MM.1S (cell line): Measurements from ENCODE around the gene SH2B2.

Experiments used
- DNase-seq: peaks from one replicate; pipeline ENCODE4 v3.0.0-alpha.2; 2015
- H2AFZ ChIP-seq: fragments of 300-600 bp; sonication (generic); 2 replicates; pipeline ENCODE4 v1.6.0; 2016; ENCODE audit warnings: antibody characterized with exemption, low read length
- H3F3A ChIP-seq: fragments of 300-600 bp; sonication (generic); 2 replicates; pipeline ENCODE4 v1.6.1; 2016; ENCODE audit warnings: mild to moderate bottlenecking, antibody characterized with exemption, low read length, moderate library complexity, mixed read lengths; ENCODE audit not compliant: insufficient read depth
- H3K27ac ChIP-seq: fragments of 300-600 bp; sonication (generic); 2 replicates; pipeline ENCODE4 v1.5.1; 2016; ENCODE audit warnings: mild to moderate bottlenecking, low read length
- H3K27me3 ChIP-seq: fragments of 300-600 bp; sonication (generic); replicated peaks from 2 replicates; pipeline ENCODE4 v1.6.0; 2016; ENCODE audit warnings: low read length; ENCODE audit not compliant: insufficient read depth
- H3K36me3 ChIP-seq: fragments of 300-600 bp; sonication (generic); replicated peaks from 2 replicates; pipeline ENCODE4 v1.6.1; 2016; ENCODE audit warnings: mild to moderate bottlenecking, low read length, mixed read lengths; ENCODE audit not compliant: insufficient read depth
- H3K4me1 ChIP-seq: fragments of 300-600 bp; sonication (generic); 2 replicates; pipeline ENCODE4 v1.6.1; 2016; ENCODE audit warnings: low read length, mixed read lengths
- H3K4me2 ChIP-seq: fragments of 300-600 bp; sonication (generic); 2 replicates; pipeline ENCODE4 v1.6.0; 2016; ENCODE audit warnings: low read depth, low read length
- H3K4me3 ChIP-seq: fragments of 300-600 bp; sonication (generic); 2 replicates; pipeline ENCODE4 v1.5.1; 2016; ENCODE audit warnings: low read length, mixed read lengths
- H3K79me2 ChIP-seq: fragments of 300-600 bp; sonication (generic); 2 replicates; pipeline ENCODE4 v1.6.1; 2016; ENCODE audit warnings: mixed run types, low read length, mixed read lengths
- H3K9ac ChIP-seq: fragments of 300-600 bp; sonication (generic); 2 replicates; pipeline ENCODE4 v1.6.1; 2016; ENCODE audit warnings: low read length, mixed read lengths
- H3K9me2 ChIP-seq: fragments of 300-600 bp; sonication (generic); replicated peaks from 2 replicates; pipeline ENCODE4 v1.6.1; 2016; ENCODE audit warnings: mild to moderate bottlenecking, low read length, mixed read lengths; ENCODE audit not compliant: insufficient read depth
- H3K9me3 ChIP-seq: fragments of 300-600 bp; sonication (generic); replicated peaks from 2 replicates; pipeline ENCODE4 v1.6.1; 2016; ENCODE audit warnings: mild to moderate bottlenecking, low read length, mixed read lengths; ENCODE audit not compliant: insufficient read depth
- H4K20me1 ChIP-seq: fragments of 300-600 bp; sonication (generic); 2 replicates; pipeline ENCODE4 v1.6.1; 2016; ENCODE audit warnings: mild to moderate bottlenecking, low read length, moderate library complexity, mixed read lengths; ENCODE audit not compliant: insufficient read depth
- EZH2 ChIP-seq: fragments of 300-600 bp; sonication (generic); optimal IDR thresholded peaks from 2 replicates; pipeline ENCODE3; 2017; ENCODE audit warnings: low read depth, mild to moderate bottlenecking, antibody characterized with exemption, low read length, mixed read lengths
- EZH2phosphoT487 ChIP-seq: fragments of 300-600 bp; sonication (generic); IDR thresholded peaks from 2 replicates; pipeline ENCODE4 v1.6.1; 2018; ENCODE audit warnings: antibody characterized with exemption, low read length
- TF ChIP-seq, protein P1 (sequence below): fragments of 300-600 bp; sonication (generic); IDR thresholded peaks from 2 replicates; pipeline ENCODE4 v1.5.1; 2016; ENCODE audit warnings: antibody characterized with exemption, low read length, mixed read lengths

The SH2B2 gene

GRCh38 chr7:102303669-102304422 is 17.2 kb downstream of the SH2B2 start:
- TF ChIP-seq, protein P1, sequence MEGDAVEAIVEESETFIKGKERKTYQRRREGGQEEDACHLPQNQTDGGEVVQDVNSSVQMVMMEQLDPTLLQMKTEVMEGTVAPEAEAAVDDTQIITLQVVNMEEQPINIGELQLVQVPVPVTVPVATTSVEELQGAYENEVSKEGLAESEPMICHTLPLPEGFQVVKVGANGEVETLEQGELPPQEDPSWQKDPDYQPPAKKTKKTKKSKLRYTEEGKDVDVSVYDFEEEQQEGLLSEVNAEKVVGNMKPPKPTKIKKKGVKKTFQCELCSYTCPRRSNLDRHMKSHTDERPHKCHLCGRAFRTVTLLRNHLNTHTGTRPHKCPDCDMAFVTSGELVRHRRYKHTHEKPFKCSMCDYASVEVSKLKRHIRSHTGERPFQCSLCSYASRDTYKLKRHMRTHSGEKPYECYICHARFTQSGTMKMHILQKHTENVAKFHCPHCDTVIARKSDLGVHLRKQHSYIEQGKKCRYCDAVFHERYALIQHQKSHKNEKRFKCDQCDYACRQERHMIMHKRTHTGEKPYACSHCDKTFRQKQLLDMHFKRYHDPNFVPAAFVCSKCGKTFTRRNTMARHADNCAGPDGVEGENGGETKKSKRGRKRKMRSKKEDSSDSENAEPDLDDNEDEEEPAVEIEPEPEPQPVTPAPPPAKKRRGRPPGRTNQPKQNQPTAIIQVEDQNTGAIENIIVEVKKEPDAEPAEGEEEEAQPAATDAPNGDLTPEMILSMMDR = no peak
- TF ChIP-seq EZH2phosphoT487 = no peak
- TF ChIP-seq EZH2 = no peak
- Histone ChIP-seq H3K9ac (peak overlapping the region; percentile 3; the same call in 1 of the 2 replicates), H3K27ac (peak overlapping the region; percentile 99), H3K4me1 (peaks cover 52% of the 10 kb centered on the region), H3K4me2 (no peak overlapping the region), H3K79me2 (peaks cover 74% of the 10 kb centered on the region), H2AFZ (no peak overlapping the region), H3K9me2 (no peaks in the 10 kb centered on the region), H3K36me3 (0 out of 2 replicates have a peak, but pooled peaks cover 11% of the 10 kb centered on the region), H3F3A (peaks cover 50% of the 10 kb centered on the region), H3K4me3 (no peak overlapping the region), H4K20me1 (no peaks in the 10 kb centered on the region), H3K27me3 (no peaks in the 10 kb centered on the region), H3K9me3 (no peaks in the 10 kb centered on the region)
- no peak for DNase-seq

DNA sequence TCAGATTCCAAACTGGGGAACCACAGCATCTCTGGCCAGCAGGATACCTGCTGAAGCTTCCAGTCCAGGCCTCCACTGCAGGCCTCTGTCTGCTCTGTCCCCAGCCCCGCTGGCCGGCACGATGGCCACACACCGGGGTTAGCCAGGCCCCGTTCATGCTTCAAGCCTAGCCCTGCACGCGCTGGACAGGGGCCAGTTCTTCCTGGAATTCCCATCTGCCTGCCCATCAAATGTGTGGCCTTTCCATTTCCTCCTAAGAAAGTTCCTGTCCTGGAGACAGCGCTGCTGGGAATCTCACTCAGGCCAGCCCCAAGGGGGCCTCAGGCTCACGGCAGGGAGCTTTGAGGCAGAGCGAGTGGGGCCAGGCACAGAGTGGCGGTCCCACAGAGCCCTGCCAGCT is 18.0 kb downstream of the SH2B2 start:
- Histone ChIP-seq H3K27ac (peak overlapping the region; percentile 99), H3K4me3 (no peak overlapping the region), H3K4me1 (peaks cover 57% of the 10 kb centered on the region), H3K27me3 (no peaks in the 10 kb centered on the region), H2AFZ (no peak overlapping the region), H4K20me1 (no peaks in the 10 kb centered on the region), H3K36me3 (0 out of 2 replicates have a peak, but pooled peaks cover 10% of the 10 kb centered on the region), H3F3A (peaks cover 50% of the 10 kb centered on the region), H3K9ac (no peak overlapping the region), H3K4me2 (no peak overlapping the region), H3K9me2 (no peaks in the 10 kb centered on the region), H3K9me3 (no peaks in the 10 kb centered on the region), H3K79me2 (peaks cover 76% of the 10 kb centered on the region)
- TF ChIP-seq EZH2 (no peak), EZH2phosphoT487 (no peak)
- TF ChIP-seq, protein P1 = no peak
- DNase-seq = no peak

DNA sequence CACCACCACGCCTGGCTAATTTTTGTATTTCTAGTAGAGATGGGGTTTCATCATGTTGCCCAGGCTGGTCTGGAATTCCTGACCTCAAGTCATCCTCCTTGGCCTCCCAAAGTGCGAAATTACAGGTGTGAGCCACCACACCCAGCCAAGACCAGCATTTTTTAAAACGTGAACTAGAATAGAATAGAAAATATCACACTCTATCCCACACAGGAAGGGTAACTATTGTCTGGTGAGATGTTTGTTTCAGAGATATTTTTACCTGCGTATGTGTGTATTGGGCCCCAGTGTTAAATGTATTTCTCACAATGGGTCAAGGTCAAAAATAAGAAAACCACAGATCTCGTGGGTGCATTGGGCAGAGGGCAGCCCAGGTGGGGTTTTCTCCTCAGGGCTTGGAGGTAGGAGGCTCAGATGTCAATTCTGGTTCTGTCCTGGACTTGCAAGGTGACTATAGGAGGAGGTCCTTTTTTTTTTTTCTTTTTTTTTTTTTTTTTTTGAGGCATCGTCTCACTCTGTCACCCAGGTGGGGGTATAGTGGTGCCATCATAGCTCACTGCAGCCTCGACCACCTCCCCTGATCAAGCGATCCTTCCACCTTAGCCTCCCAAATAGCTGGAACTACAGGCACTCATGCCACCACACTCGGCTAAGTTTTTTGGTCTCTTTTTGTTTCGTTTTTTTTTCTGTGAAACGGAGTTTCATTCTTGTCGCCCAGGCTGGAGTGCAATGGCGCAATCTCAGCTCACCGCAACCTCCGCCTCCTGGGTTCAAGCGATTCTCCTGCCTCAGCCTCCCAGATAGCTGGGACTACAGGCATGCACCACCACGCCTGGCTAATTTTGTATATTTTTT is 19.0 kb downstream of the SH2B2 start:
- DNase-seq = peak; percentile 97
- Histone ChIP-seq H3K9ac (peak overlapping the region; percentile 86), H3K36me3 (0 out of 2 replicates have a peak, but pooled peaks cover 7% of the 10 kb centered on the region), H4K20me1 (no peaks in the 10 kb centered on the region), H3K4me1 (peaks cover 62% of the 10 kb centered on the region), H3K4me2 (peak overlapping the region; percentile 84), H3K27me3 (no peaks in the 10 kb centered on the region), H3K27ac (peak overlapping the region; percentile 99), H3K9me2 (no peaks in the 10 kb centered on the region), H3F3A (peaks cover 50% of the 10 kb centered on the region), H3K79me2 (peaks cover 76% of the 10 kb centered on the region), H2AFZ (no peak overlapping the region), H3K9me3 (no peaks in the 10 kb centered on the region), H3K4me3 (no peak overlapping the region; the same call in 1 of the 2 replicates)
- no peak for TF ChIP-seq EZH2phosphoT487
- TF ChIP-seq, protein P1 = no peak
- TF ChIP-seq EZH2 = no peak
